ENCODE results near the gene STRA6.

STRA6 gene

GRCh38 chr15:74159773-74160172 lies 42.8 kb downstream of the STRA6 start:
- no peak for DNase-seq

DNA sequence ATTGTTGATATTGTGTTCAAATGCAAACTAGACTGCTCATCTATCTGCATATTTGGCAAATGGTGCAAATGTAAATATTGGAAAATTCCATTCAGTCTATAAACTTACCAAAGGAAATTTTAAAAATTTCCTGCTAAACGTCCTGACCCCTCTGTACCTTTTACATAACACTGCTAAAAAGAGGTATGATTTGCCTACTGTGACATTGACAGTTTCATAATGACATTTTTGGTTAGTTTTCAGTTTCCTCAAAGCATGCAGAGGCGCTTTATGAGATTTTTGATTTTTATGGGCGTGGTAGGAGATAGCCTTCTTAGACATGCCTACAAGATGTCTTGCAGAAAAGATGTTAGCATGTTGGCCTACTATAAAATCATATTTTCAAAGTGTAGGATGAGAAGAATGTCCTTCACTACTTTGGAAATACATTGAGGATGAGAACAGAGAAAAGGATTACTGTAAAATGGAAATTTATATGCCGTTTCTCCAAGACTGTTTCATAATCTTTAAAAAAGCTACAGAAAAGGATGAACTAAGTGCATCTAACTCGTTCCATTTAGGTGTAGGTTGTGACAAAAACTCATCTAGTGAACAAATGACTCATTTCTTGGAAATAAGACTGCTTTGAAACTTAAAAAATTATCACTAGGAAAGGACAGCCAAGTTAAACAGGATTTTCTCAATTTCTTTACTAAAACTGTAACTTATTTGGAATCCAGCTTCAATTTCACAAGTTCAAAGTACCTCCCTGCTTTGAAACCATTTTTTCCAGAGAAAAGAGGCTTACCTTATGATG lies 43.5 kb downstream of the STRA6 start:
- no peak for DNase-seq

DNA sequence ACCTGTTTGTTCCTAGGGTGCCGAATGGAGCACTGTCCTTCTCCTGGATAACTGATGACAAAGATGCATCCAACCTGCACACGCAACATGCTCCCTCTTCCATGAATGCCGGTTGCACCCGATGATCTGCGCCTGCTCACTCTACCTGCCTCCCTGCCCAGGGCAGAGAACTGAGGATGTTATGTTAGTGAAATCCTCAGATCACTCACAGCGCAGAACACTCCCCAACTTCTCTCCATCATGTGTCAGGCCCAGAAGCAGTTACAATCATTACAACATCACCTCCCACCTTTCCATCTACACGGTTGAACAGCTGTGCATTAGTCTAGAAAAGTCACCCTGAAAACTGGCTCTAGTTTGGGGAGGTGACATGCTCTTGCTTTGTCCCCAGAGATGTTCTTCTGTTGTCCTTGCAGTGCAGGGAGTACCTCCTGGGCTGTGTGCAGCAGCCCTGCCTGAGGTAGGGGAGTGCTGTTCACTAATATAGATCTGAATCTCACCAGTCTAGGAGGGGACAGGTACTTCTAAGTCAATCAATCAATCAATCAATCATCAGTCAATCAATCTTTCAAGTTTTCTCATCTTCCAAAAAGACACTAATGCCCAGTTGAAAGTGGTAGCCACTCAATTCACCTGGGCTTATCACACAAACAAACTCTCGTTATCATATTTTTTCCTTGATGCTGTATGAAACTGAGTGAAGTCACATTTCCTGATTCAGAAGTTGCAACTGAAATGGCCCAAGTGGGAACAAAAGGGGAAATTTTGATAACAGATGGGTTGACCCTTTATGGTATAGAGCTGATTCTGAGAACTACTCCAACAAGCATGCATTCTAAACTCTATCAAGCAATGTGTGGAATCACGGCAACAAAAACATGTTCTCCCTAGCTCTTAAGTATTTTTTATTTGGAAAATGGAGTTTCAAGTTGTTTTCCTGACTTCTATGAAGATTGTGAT lies 44.4 kb downstream of the STRA6 start:
- DNase-seq = no peak

DNA sequence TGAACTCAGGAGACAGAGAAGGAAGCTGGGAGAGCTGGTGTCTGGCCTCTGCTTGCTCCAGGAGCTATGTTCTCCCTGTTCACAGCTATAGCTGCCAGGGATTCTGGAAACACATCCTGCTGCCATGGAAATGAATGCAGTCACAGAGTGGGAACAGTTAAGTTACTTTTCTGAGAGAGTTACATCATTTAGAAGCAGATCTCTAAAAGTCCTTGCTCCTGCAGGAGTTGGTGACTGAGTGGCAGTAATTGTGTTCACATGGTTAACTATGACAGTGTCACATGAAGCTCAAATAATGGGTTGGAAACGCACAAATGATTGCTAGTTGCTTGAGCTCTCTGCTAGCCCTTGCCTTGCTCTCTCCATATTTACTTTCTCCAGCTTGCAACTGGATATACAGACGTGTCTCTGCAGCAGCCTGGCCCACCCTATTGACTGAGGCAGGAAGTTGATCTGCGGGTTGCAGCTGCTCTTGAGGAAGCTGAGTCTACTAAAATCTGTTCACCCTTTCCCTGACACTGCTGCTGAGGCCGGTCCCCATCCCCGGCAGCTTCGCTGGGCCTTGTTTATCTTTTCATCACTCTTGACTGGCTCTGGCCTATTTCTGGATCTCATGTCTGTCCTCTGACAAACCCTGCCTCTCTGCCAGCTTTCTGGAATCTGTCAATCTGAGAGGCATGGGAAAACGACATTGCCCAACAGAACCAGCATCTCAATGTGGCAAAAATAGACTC lies 45.7 kb downstream of the STRA6 start:
- DNase-seq = peak; percentile 17

- no peak for DNase-seq
Measured at GRCh38 chr15:74155766-74156417, 46.7 kb downstream of the STRA6 start.

GRCh38 chr15:74147051-74147450 lies 55.5 kb downstream of the STRA6 start:
- no peak for DNase-seq

DNA sequence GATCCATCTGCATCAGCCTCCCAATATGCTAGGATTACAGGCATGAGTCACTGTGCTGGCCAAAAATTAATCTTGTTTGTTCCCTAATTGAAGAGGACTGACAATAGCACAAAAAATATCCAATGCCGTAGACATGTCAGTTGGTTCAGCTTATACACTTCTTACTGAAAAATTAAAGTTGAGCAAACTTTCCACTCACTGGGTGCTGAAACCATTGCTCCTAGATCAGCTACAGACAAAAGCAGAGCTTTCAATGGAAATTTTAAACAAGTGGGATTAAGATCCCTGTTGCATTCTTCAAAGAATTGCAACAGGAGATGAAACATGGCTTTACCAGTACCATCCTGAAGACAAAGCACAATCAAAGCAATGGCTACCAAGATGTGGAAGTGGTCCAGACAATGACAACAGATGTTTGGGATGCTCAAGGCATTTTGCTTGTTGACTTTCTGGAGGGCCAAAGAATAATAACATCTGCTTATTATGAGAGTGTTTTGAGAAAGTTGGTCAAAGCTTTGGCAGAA lies 56.2 kb downstream of the STRA6 start:
- no peak for DNase-seq

GRCh38 chr15:74144153-74144775 lies 58.3 kb downstream of the STRA6 start:
- peak; percentile 64 for DNase-seq

GRCh38 chr15:74141591-74141990 lies 61.0 kb downstream of the STRA6 start:
- DNase-seq = no peak

DNA sequence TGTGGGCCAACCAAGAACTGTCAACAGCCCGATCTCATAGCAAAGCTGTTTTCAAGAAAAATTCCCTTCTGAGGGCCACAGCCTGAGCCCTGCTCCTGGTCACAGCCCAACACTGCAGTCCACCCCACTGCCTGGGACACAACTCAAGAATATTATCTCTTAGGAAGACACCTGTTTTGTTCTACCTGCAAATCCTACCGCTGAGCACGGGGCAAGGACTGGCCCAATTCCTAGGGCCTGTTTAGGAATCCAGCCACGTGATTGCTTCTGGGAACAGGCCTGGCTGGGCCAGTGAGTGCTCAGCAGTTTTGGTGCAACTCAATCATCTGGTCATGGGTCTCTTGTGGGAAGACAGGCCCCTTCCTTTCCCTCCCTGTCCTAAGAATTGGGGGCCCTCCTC lies 63.9 kb downstream of the STRA6 start:
- no peak for DNase-seq

GRCh38 chr15:74137537-74137894 lies 65.1 kb downstream of the STRA6 start:
- no peak for DNase-seq

- no peak for DNase-seq
Measured at GRCh38 chr15:74136814-74137536, 65.6 kb downstream of the STRA6 start.

GRCh38 chr15:74136540-74136813 lies 66.1 kb downstream of the STRA6 start:
- DNase-seq = no peak

DNA sequence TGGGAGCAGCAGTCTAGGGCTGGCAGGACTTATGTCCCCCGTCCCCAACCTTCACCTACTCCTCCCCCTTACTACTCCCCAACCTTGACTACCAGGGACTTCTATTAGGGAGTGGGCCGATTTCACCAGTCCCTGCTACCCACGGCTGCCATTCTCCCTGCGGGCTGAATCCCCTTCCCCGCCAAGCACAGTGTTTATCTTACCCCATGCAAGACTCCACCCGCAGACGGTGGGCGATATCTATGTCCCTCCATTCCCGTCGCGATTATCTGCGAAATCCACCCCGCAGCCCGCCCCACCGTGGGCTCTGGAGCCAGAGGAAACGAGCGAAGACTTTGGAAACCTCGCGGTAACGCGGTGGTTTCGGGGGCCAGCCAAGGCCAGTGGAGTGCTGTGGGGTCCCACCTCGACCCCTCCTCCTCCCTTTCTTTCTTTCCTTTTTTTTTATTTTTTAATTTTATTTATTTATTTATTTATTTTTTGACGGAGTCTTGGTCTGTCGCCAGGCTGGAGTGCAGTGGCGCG lies 67.5 kb downstream of the STRA6 start:
- no peak for DNase-seq

DNA sequence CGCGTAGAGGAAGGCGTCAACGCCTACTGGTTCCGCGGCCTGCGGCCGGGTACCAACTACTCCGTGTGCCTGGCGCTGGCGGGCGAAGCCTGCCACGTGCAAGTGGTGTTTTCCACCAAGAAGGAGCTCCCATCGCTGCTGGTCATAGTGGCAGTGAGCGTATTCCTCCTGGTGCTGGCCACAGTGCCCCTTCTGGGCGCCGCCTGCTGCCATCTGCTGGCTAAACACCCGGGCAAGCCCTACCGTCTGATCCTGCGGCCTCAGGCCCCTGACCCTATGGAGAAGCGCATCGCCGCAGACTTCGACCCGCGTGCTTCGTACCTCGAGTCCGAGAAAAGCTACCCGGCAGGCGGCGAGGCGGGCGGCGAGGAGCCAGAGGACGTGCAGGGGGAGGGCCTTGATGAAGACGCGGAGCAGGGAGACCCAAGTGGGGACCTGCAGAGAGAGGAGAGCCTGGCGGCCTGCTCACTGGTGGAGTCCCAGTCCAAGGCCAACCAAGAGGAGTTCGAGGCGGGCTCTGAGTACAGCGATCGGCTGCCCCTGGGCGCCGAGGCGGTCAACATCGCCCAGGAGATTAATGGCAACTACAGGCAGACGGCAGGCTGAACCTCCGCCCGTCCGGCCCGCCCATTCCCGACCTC lies 68.1 kb downstream of the STRA6 start:
- DNase-seq = no peak

GRCh38 chr15:74133694-74134386 lies 68.7 kb downstream of the STRA6 start:
- DNase-seq = no peak

DNA sequence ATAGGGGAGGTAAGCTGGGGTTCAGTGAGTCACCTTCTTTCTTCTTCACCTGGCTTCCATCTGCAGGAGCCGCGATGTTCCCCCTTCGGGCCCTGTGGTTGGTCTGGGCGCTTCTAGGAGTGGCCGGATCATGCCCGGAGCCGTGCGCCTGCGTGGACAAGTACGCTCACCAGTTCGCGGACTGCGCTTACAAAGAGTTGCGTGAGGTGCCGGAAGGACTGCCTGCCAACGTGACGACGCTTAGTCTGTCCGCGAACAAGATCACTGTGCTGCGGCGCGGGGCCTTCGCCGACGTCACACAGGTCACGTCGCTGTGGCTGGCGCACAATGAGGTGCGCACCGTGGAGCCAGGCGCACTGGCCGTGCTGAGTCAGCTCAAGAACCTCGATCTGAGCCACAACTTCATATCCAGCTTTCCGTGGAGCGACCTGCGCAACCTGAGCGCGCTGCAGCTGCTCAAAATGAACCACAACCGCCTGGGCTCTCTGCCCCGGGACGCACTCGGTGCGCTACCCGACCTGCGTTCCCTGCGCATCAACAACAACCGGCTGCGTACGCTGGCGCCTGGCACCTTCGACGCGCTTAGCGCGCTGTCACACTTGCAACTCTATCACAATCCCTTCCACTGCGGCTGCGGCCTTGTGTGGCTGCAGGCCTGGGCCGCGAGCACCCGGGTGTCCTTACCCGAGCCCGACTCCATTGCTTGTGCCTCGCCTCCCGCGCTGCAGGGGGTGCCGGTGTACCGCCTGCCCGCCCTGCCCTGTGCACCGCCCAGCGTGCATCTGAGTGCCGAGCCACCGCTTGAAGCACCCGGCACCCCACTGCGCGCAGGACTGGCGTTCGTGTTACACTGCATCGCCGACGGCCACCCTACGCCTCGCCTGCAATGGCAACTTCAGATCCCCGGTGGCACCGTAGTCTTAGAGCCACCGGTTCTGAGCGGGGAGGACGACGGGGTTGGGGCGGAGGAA lies 69.6 kb downstream of the STRA6 start:
- DNase-seq = no peak

DNA sequence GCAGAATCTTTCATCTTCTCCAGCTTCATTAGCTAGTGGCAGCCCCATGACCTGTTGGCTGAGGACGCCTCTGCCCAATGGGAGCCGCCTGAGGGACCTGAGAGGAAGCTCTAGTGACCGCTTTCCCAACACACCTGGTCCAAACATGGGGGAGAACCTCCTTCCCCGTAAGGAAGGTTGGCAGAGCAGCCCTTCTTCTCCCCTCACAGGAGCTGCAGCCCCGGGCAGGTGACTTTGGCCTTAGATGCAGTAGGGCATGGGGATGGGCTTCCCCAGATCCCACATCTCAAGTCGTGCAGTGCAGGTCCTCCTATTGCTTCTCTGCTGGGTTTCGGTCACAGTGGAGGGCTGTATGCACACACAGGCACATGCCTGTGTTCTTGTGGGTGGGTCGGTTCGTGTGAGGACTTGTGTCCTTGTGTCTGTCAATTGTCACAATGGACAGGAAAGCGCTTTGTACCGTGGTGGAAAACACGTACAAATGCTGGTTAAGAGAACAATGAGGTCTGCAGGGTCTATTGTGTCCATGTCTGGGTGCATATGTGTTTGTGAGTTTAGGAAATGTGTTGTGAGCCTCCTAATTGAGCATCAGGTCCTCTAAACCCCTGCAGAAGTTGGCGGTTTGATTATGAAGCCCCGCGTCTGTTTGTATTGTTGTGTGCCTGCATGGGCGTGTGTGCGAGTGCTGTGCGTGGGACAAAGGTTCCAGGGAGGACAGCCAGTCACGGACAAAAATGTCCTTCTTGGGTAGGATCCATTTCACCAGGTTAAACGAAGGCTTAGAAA lies 70.8 kb downstream of the STRA6 start:
- no peak for DNase-seq

Measured in NCI-H1436 (cell line).